Measurements from ENCODE around the gene IQSEC3. TPM values are rescaled to one million over a fixed set of nuclear protein-coding genes. Genes with fewer than 3 reads are reported as not detected.

The IQSEC3 gene
- total RNA-seq, 1 donor from 2014 or later = 8.8 TPM

DNA sequence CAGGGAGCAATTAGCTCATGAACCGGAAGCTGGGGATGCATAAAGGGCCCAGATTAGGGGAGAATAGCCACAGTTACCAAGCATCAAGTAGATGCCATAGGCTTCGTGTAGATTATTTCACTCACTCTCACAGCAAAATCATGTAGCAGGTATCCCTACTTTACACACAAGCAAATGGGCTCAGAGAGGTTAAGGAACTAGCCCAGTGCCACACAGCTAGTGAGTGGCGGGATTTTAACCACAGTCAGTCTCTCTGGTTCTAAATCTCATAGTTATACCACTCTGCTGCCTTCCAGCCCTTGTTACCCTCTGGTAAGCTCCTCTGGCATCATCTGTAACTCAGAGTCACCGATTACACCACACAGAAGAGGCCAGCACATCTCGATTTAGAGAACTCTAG lies 49.0 kb downstream of the IQSEC3 start:
- no peak for DNase-seq (ENCODE audit: low spot score in 2 of 2, unreplicated experiment in 2 of 2)
- H3K4me3 Mint-ChIP-seq = no peak overlapping the region
- no peaks in the 10 kb centered on the region for H3K9me3 Mint-ChIP-seq
- peaks cover 26% of the 10 kb centered on the region for H3K27me3 Mint-ChIP-seq (ENCODE audit: low read depth)
- TF ChIP-seq, protein P1, sequence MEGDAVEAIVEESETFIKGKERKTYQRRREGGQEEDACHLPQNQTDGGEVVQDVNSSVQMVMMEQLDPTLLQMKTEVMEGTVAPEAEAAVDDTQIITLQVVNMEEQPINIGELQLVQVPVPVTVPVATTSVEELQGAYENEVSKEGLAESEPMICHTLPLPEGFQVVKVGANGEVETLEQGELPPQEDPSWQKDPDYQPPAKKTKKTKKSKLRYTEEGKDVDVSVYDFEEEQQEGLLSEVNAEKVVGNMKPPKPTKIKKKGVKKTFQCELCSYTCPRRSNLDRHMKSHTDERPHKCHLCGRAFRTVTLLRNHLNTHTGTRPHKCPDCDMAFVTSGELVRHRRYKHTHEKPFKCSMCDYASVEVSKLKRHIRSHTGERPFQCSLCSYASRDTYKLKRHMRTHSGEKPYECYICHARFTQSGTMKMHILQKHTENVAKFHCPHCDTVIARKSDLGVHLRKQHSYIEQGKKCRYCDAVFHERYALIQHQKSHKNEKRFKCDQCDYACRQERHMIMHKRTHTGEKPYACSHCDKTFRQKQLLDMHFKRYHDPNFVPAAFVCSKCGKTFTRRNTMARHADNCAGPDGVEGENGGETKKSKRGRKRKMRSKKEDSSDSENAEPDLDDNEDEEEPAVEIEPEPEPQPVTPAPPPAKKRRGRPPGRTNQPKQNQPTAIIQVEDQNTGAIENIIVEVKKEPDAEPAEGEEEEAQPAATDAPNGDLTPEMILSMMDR (IDR thresholded peaks at IDR 0.05; ENCODE audit: unreplicated experiment) = no peak
- no peaks in the 10 kb centered on the region for H3K36me3 Mint-ChIP-seq
- H3K27ac Mint-ChIP-seq = no peak overlapping the region
- H3K4me1 Mint-ChIP-seq = peaks cover 36% of the 10 kb centered on the region

DNA sequence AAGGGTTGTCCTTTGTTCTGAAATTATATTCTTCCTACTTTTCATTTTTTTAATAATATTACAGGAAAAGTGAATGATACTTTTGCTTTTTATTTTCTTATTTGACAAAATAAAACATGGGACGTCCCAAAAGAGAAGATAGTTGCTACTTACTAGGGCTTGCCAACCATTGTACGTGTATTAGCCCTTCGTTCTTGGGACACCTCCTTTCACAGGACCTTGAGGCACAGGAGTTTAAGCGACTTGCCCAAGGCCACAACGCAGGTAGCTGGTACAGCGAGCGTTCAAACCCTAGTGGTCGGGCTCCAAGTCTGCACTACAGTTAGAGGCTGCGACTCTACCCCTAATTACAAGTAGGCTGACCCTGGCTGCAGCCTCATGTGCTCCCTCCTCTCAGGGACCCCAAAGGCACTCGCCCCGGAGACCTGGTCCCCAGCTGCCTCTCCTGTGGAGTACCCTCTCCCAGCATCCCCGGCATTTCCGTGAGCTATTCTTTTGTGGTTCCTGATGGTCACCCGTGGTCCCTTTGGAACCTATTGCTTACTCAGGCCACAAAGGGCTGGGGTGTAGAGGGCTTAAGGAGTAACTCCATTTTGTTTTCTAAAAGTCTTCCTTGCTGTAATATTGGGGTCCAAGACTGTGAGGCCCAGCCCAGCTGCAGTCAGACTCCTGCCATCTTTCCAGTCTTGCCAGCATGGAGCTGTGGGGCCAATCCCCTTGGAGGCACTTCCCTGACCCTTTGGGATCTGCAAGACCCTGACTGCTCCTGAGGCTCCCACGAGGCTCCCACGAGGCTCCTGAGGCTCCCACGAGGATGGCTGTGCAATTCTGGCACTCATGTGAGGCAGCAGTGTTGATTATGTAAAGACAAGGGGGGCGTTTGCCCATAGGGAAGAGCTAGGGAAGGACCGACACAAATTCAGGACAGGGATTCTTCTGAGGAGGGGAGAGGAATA lies 49.7 kb downstream of the IQSEC3 start:
- Mint-ChIP-seq H3K36me3 (no peaks in the 10 kb centered on the region), H3K4me3 (no peak overlapping the region), H3K27me3 (ENCODE audit: low read depth) (peaks cover 28% of the 10 kb centered on the region), H3K4me1 (peaks cover 30% of the 10 kb centered on the region), H3K9me3 (no peaks in the 10 kb centered on the region), H3K27ac (no peak overlapping the region)
- DNase-seq (ENCODE audit: low spot score in 2 of 2, unreplicated experiment in 2 of 2) = no peak
- TF ChIP-seq, protein P1 (IDR thresholded peaks at IDR 0.05; ENCODE audit: unreplicated experiment) = no peak

GRCh38 chr12:117311-117710 lies 50.7 kb downstream of the IQSEC3 start:
- no peak overlapping the region for H3K27ac Mint-ChIP-seq
- peaks cover 34% of the 10 kb centered on the region for H3K27me3 Mint-ChIP-seq (ENCODE audit: low read depth)
- H3K4me3 Mint-ChIP-seq = no peak overlapping the region
- no peaks in the 10 kb centered on the region for H3K9me3 Mint-ChIP-seq
- H3K36me3 Mint-ChIP-seq = no peaks in the 10 kb centered on the region
- peaks cover 19% of the 10 kb centered on the region for H3K4me1 Mint-ChIP-seq
- DNase-seq (ENCODE audit: low spot score in 2 of 2, unreplicated experiment in 2 of 2) = no peak
- TF ChIP-seq, protein P1 (IDR thresholded peaks at IDR 0.05; ENCODE audit: unreplicated experiment) = no peak

DNA sequence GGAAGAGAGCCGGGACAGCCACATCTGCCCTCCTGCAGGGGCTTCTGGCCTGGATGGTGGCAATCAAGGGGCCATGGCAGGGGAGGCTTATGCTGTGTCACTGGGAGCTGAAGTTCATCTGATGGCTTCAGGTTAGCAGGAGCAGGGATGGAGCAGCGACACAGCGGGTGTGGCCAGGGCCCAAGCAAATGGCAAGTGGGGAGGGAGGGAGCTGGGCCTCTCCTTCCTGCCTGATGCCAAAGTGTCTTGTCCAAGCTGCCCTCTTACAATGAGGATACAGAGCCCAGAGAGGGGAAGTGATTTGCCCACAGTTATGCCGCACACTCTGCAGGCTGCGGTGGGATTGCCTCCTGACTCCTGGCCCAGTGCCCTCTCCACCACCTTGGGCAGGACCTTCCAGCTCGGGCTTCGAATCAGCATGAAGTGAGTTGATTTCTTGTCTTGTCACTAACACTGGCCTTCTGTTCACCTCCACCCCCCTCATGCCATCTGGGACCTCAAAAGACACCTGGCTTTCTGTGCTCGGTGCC lies 51.3 kb downstream of the IQSEC3 start:
- no peak for DNase-seq (ENCODE audit: low spot score in 2 of 2, unreplicated experiment in 2 of 2)
- peaks cover 15% of the 10 kb centered on the region for H3K4me1 Mint-ChIP-seq
- no peaks in the 10 kb centered on the region for H3K9me3 Mint-ChIP-seq
- H3K36me3 Mint-ChIP-seq = no peaks in the 10 kb centered on the region
- H3K4me3 Mint-ChIP-seq = no peak overlapping the region
- H3K27me3 Mint-ChIP-seq (ENCODE audit: low read depth) = peaks cover 36% of the 10 kb centered on the region
- no peak overlapping the region for H3K27ac Mint-ChIP-seq
- TF ChIP-seq, protein P1 (IDR thresholded peaks at IDR 0.05; ENCODE audit: unreplicated experiment) = no peak

DNA sequence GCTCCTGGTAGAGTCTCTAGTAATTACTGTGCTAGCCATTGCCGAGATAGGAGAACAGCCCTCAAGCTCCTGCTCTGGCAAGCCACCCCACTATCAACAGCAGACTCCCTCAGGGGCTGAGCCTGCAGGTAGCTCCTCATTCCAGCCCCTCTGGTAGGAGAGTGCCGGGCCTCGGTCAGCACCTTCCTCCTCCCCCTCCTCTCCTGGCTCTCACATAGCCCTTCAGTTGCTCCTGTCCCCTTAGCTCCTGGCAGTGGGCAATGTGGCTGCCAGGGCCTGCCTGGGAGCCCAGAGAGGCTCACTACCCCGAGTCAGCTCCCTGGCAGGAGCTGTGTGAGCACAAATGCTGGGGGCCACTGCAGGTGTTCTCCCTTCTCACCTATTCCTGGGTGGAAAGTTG lies 52.0 kb downstream of the IQSEC3 start:
- Mint-ChIP-seq H3K36me3 (no peaks in the 10 kb centered on the region), H3K27me3 (ENCODE audit: low read depth) (peaks cover 37% of the 10 kb centered on the region), H3K27ac (no peak overlapping the region), H3K4me3 (no peak overlapping the region), H3K4me1 (peaks cover 8% of the 10 kb centered on the region), H3K9me3 (no peaks in the 10 kb centered on the region)
- TF ChIP-seq, protein P1 (IDR thresholded peaks at IDR 0.05; ENCODE audit: unreplicated experiment) = no peak
- no peak for DNase-seq (ENCODE audit: low spot score in 2 of 2, unreplicated experiment in 2 of 2)
